Measurements from ENCODE around the gene GRIN1.
A peak's percentile ranks its signal among the peaks of the same experiment; 100 is the strongest.

Gene GRIN1

DNA sequence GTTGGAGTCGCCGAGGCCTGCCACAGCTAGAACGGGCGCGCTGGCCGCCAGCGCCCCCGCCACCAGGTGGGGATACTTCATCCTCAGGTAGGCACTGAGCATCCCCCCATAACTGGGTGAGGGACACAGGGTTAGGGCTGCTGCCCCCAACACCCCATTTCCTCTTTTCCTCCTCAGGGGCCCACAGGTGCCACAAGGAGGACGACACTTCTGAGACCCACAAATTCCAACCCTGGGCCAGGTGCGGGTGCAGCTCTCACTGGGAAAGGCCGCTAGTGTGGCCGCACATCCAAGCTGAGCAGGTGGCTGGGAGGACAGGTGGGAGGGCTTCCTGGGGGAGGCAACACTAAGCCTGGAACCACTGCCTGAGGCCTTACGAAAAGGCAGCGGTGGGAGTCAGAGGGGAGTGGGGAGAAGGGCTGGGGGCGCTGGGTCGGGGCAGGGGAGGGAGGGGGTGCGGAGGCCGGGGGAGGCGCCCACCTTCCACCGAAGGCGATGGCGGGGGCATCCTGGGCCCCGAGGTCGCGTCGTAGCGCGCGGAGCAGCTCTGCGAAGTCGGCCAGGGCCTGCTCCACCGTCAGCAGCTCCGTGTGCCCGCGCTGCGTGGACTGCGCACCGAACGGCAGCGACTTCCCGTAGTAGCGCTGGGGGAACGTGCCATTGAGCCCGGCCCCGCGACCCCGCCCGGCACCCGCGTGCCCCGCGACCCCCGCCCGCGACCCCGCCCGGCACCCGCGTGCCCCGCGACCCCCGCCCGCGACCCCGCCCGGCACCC, 25.4 kb upstream of the GRIN1 start:
- DNase-seq (ENCODE audit: low read depth): peak; percentile 9
- peak overlapping the region; percentile 37 for H3K4me3 ChIP-seq (ENCODE audit: low read depth, low read length)

GRCh38 chr9:137114220-137114612, 24.7 kb upstream of the GRIN1 start:
- DNase-seq (ENCODE audit: low read depth): no peak
- H3K4me3 ChIP-seq (ENCODE audit: low read depth, low read length): peak overlapping the region; percentile 56
- TF ChIP-seq, protein P1, sequence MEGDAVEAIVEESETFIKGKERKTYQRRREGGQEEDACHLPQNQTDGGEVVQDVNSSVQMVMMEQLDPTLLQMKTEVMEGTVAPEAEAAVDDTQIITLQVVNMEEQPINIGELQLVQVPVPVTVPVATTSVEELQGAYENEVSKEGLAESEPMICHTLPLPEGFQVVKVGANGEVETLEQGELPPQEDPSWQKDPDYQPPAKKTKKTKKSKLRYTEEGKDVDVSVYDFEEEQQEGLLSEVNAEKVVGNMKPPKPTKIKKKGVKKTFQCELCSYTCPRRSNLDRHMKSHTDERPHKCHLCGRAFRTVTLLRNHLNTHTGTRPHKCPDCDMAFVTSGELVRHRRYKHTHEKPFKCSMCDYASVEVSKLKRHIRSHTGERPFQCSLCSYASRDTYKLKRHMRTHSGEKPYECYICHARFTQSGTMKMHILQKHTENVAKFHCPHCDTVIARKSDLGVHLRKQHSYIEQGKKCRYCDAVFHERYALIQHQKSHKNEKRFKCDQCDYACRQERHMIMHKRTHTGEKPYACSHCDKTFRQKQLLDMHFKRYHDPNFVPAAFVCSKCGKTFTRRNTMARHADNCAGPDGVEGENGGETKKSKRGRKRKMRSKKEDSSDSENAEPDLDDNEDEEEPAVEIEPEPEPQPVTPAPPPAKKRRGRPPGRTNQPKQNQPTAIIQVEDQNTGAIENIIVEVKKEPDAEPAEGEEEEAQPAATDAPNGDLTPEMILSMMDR (conservative IDR thresholded peaks at IDR 0.05; ENCODE audit: low read depth, low read length): no peak

More for the DNA sequence above, 25.4 kb upstream of the GRIN1 start:
- TF ChIP-seq, protein P1 (conservative IDR thresholded peaks at IDR 0.05; ENCODE audit: low read depth, low read length): no peak

DNA sequence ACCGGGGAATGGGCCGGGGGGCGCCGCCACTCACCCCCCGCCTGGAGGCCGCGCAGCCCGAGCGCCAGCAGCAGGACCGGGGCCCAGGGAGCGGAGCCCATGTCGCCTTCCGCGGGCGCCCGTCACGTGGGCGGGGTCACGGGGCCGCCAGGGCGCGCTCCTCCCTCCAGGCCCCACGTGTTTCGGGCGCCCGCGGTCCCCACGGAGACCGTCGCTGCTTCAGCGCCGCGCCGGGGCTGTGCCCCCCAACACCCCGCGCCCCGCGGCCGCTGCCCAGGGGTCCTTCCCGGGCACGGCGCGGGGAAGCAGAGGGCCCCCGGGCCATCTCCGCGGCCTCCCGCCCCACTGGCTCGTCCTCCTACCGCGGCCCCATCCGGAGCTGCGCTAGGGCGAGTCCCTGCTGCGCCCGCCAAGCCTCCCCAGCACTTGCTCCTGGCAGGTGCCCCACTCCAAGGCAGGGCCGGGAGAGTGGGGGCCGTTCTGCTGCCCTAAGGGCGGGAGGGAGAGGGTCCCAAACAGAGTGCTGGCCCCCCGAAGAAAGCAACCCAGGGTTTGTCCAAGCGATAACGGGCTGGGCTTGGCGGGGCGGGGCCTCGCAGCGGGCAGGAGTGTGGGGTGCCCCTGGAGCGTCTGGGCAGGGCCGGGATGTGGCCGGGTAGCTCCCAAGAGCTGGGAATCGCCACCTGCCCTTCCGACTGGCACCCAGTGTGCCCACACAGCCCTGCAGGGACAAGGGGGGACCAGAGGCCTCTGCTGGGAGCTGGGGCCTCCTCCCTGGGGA, 24.2 kb upstream of the GRIN1 start, which contains the start of gene DPP7:
Gene DPP7, minus strand, starts transcription at position 121 of the 781 bp plus-strand sequence. Its CDS starts 20 bp downstream, at position 101.
- peak; percentile 24 for DNase-seq (ENCODE audit: low read depth)
- TF ChIP-seq, protein P1 (conservative IDR thresholded peaks at IDR 0.05; ENCODE audit: low read depth, low read length): no peak
- peak within 1 kb of the TSS; percentile 56 for H3K4me3 ChIP-seq (ENCODE audit: low read depth, low read length)

GRCh38 chr9:137115394-137116026, 23.4 kb upstream of the GRIN1 start:
- TF ChIP-seq, protein P1 (conservative IDR thresholded peaks at IDR 0.05; ENCODE audit: low read depth, low read length): no peak
- H3K4me3 ChIP-seq (ENCODE audit: low read depth, low read length): no peak overlapping the region
- DNase-seq (ENCODE audit: low read depth): no peak

- no peak for DNase-seq (ENCODE audit: low read depth)
- H3K4me3 ChIP-seq (ENCODE audit: low read depth, low read length): no peak overlapping the region
- TF ChIP-seq, protein P1 (conservative IDR thresholded peaks at IDR 0.05; ENCODE audit: low read depth, low read length): no peak
These were observed 22.9 kb upstream of the GRIN1 start for GRCh38 chr9:137116027-137116507.

- no peak overlapping the region for H3K4me3 ChIP-seq (ENCODE audit: low read depth, low read length)
- TF ChIP-seq, protein P1 (conservative IDR thresholded peaks at IDR 0.05; ENCODE audit: low read depth, low read length): no peak
- peak; percentile 29 for DNase-seq (ENCODE audit: low read depth)
These were observed 22.2 kb upstream of the GRIN1 start for GRCh38 chr9:137116728-137117127.

All from choroid plexus epithelial cell (primary cell).